Spleen (tissue), 11 donors: ENCODE measurements around the gene DNPH1. TPM values are rescaled to one million over a fixed set of nuclear protein-coding genes. Genes with fewer than 3 reads are reported as not detected.

Source experiments
- DNase-seq: peaks from one replicate; pipeline ENCODE4 v3.0.0-alpha.2; 2020
- H3K27ac ChIP-seq, 8 donors: fragments of 200-600 bp; sonication (generic) in 7 of 8; 1 replicate in 4 of 8; 2 replicates in 4 of 8; pipeline versions ENCODE4 v1.5.0 to v1.8.0; 2016 to 2021; ENCODE audit warnings: inconsistent platforms in 4 of 8, mild to moderate bottlenecking in 4 of 8, moderate library complexity in 1 of 8
- H3K27me3 ChIP-seq, 7 donors: fragments of 200-600 bp; sonication (generic) in 6 of 7; replicated peaks in 1 of 7; 1 replicate in 4 of 7; 2 replicates in 3 of 7; pipeline versions ENCODE4 v1.5.0 to v1.8.0; 2016 to 2021; ENCODE audit warnings: inconsistent platforms in 3 of 7, mild to moderate bottlenecking in 1 of 7
- H3K36me3 ChIP-seq, 6 donors: fragments of 200-600 bp; sonication (generic) in 5 of 6; 1 replicate in 4 of 6; 2 replicates in 2 of 6; pipeline versions ENCODE4 v1.5.0 to v1.8.0; 2016 to 2021; ENCODE audit warnings: inconsistent platforms in 2 of 6
- H3K4me1 ChIP-seq, 6 donors: fragments of 200-600 bp; sonication (generic) in 5 of 6; 1 replicate in 3 of 6; 2 replicates in 3 of 6; pipeline versions ENCODE4 v1.5.0 to v1.8.0; 2016 to 2021; ENCODE audit warnings: inconsistent platforms in 3 of 6
- H3K4me3 ChIP-seq, 8 donors: fragments of 200-600 bp; sonication (generic) in 7 of 8; 1 replicate in 4 of 8; 2 replicates in 4 of 8; pipeline versions ENCODE4 v1.5.0 to v1.8.0; 2016 to 2021; ENCODE audit warnings: inconsistent platforms in 4 of 8, mild to moderate bottlenecking in 4 of 8, moderate library complexity in 2 of 8
- H3K9me3 ChIP-seq, 8 donors: fragments of 200-600 bp; sonication (generic) in 7 of 8; 1 replicate in 4 of 8; 2 replicates in 4 of 8; pipeline versions ENCODE4 v1.5.0 to v1.8.0; 2016 to 2021; ENCODE audit warnings: inconsistent platforms in 4 of 8
- CTCF ChIP-seq, 11 experiments: fragments of 200-600 bp in 7 of 11; fragments of 450-650 bp in 4 of 11; sonication (generic) in 4 of 11; IDR thresholded peaks in 8 of 11; conservative IDR thresholded peaks in 3 of 11; 1 replicate in 7 of 11; 2 replicates in 4 of 11; pipeline versions ENCODE4 v1.4.0 to v1.8.0; 2016 to 2021; ENCODE audit warnings: antibody characterized with exemption in 11 of 11, inconsistent platforms in 4 of 11, mild to moderate bottlenecking in 1 of 11
- POLR2A ChIP-seq, 3 donors: fragments of 450-650 bp; IDR thresholded peaks; one replicate each; pipeline ENCODE4 v1.5.1; 2017; ENCODE audit warnings: antibody characterized with exemption in 3 of 3, mild to moderate bottlenecking in 1 of 3
- POLR2AphosphoS5 ChIP-seq, 3 donors: sonication (generic); formaldehyde crosslinking; IDR thresholded peaks; one replicate each; pipeline ENCODE4 v1.5.1; 2017; ENCODE audit warnings: antibody characterized with exemption in 3 of 3
- WGBS, 5 donors: extraction: QIAGEN DNeasy Blood & Tissue Kit in 3 of 5; methylation state at CpG; one replicate each; pipeline versions ENCODE4 v1.1.5 to v1.1.7; 2013 to 2018; 5-methylcytosine and 5-hydroxymethylcytosine counted together
- intact Hi-C: fragments of 100-400 bp; cut with DNase I; formaldehyde crosslinking; loops from one replicate; pipeline ENCODE4 v1.15.0; 2023; ENCODE audit warnings: low total_unique reads
- polyA plus RNA-seq, 3 donors: library from polyadenylated mRNA; stranded (reverse); fragments of 200-250 nt; gene quantifications; one replicate each; pipeline ENCODE4 v1.2.1, GENCODE V29; 2013
- total RNA-seq, 7 donors: library from RNA; depleted of rRNA in 3 of 7; stranded (reverse); fragments of >200 nt in 3 of 7; fragmentation: NEBNext Ultra II Directional in 4 of 7; extraction: Animal tissue kit (Norgen Biotek cat#: 25700) in 4 of 7; gene quantifications; one replicate each; pipeline versions ENCODE4 v1.1.0 to v1.2.1, GENCODE V29; 2016 to 2021
- donor health status: healthy with polysubstance abuse.
- donor health status: DM: no; HTN: no; CAD: no; lungs with moderate emphysema.
- donor health status: DM: no; HTN: no; CAD: no.
- donor health status: Bipolar disorder and iron deficiency.
- donor health status: healthy.
- donor health status: DM: no; HTN: no; CAD: no.
- donor health status: DM: yes; HTN: yes; CAD: no.

DNPH1 gene
- total and polyA plus RNA-seq, 10 donors = 33.2 to 201 (median 58.0) TPM

- 96 to 98% (median 98%) methylated on average over 8 of the region's 8 CpGs for WGBS, 5 donors
- no peak for DNase-seq
- Histone ChIP-seq H3K4me1 (no peaks in the 10 kb centered on the region), H3K4me3 (no peak overlapping the region), H3K9me3 (no peaks in the 10 kb centered on the region), H3K27ac (no peak overlapping the region), H3K36me3 (peaks cover 0 to 76% (median 33%) of the 10 kb centered on the region in 6 donors), H3K27me3 (no peaks in the 10 kb centered on the region)
- no peak for TF ChIP-seq POLR2A (IDR thresholded peaks at IDR 0.05)
- TF ChIP-seq POLR2AphosphoS5 (IDR thresholded peaks at IDR 0.05) = no peak
- TF ChIP-seq CTCF (IDR thresholded peaks at IDR 0.05 in 8 of 11, conservative IDR thresholded peaks at IDR 0.05 in 3 of 11) = no peak
- intact Hi-C loops = no loop called here
Observed at GRCh38 chr6:43215066-43215465, 14.2 kb downstream of the DNPH1 start.

- Histone ChIP-seq H3K4me1 (no peaks in the 10 kb centered on the region), H3K27ac (no peak overlapping the region), H3K9me3 (no peaks in the 10 kb centered on the region), H3K4me3 (no peak overlapping the region), H3K36me3 (peaks cover 0 to 76% (median 33%) of the 10 kb centered on the region in 6 donors), H3K27me3 (no peaks in the 10 kb centered on the region)
- intact Hi-C loops = no loop called here
- DNase-seq = no peak
- 89 to 94% (median 93%) methylated on average over 10 to 11 of the region's 11 CpGs for WGBS, 5 donors
- TF ChIP-seq CTCF (IDR thresholded peaks at IDR 0.05 in 8 of 11, conservative IDR thresholded peaks at IDR 0.05 in 3 of 11) (no peak), POLR2AphosphoS5 (IDR thresholded peaks at IDR 0.05) (no peak), POLR2A (IDR thresholded peaks at IDR 0.05) (no peak)
Observed at GRCh38 chr6:43213431-43213830, 15.8 kb downstream of the DNPH1 start.

- Histone ChIP-seq H3K4me1 (no peaks in the 10 kb centered on the region), H3K4me3 (no peak overlapping the region), H3K9me3 (no peaks in the 10 kb centered on the region), H3K27me3 (no peaks in the 10 kb centered on the region), H3K36me3 (peaks cover 0 to 68% (median 27%) of the 10 kb centered on the region in 6 donors), H3K27ac (no peak overlapping the region)
- WGBS, 5 donors = 60 to 87% (median 82%) methylated on average over 1 of the region's 1 CpG
- intact Hi-C loops = no loop called here
- DNase-seq = no peak
- TF ChIP-seq POLR2AphosphoS5 (IDR thresholded peaks at IDR 0.05) (no peak), POLR2A (IDR thresholded peaks at IDR 0.05) (no peak)
Observed at GRCh38 chr6:43211955-43212354, 17.3 kb downstream of the DNPH1 start.

GRCh38 chr6:43207286-43207685, 22.0 kb downstream of the DNPH1 start:
- WGBS, 5 donors = 91 to 100% (median 97%) methylated on average over 2 of the region's 2 CpGs
- Histone ChIP-seq H3K4me1 (no peaks in the 10 kb centered on the region), H3K27me3 (no peaks in the 10 kb centered on the region), H3K36me3 (peaks cover 0 to 70% (median 28%) of the 10 kb centered on the region in 6 donors), H3K27ac (no peak overlapping the region), H3K4me3 (no peak overlapping the region), H3K9me3 (no peaks in the 10 kb centered on the region)
- intact Hi-C loops = no loop called here
- DNase-seq = no peak
- TF ChIP-seq POLR2AphosphoS5 (IDR thresholded peaks at IDR 0.05) = no peak

GRCh38 chr6:43205849-43206248, 23.4 kb downstream of the DNPH1 start:
- DNase-seq = peak; percentile 54
- TF ChIP-seq CTCF (IDR thresholded peaks at IDR 0.05 in 8 of 11, conservative IDR thresholded peaks at IDR 0.05 in 3 of 11) = no peak
- no peak for TF ChIP-seq POLR2A (IDR thresholded peaks at IDR 0.05)
- peak in 1 of 3 donors; percentile 9 for TF ChIP-seq POLR2AphosphoS5 (IDR thresholded peaks at IDR 0.05)
- H3K27ac ChIP-seq = no peak overlapping the region
- no peaks in the 10 kb centered on the region for H3K9me3 ChIP-seq
- H3K4me3 ChIP-seq = no peak overlapping the region
- H3K36me3 ChIP-seq = peaks cover 0 to 84% (median 32%) of the 10 kb centered on the region in 6 donors
- WGBS, 5 donors = 96 to 99% (median 96%) methylated on average over 10 of the region's 10 CpGs
- no peaks in the 10 kb centered on the region for H3K4me1 ChIP-seq
- H3K27me3 ChIP-seq = no peaks in the 10 kb centered on the region
- intact Hi-C loops = no loop called here
